H1 (cell line): ENCODE results near the gene NR1I2. TPM values are rescaled to one million over a fixed set of nuclear protein-coding genes. Genes with fewer than 3 reads are reported as not detected.

Experiments
- CTCF ChIA-PET: fragments of 300-600 bp; sonication (Branson Sonifier 250); formaldehyde crosslinking; loops from one replicate; lab custom pipeline; 2021; ENCODE audit not compliant: partially characterized antibody; lab: Charles Lee
- POLR2A ChIA-PET: fragments of 300-600 bp; sonication (Branson Sonifier 250); formaldehyde crosslinking; loops from one replicate; lab custom pipeline; 2021; ENCODE audit warnings: inconsistent platforms; ENCODE audit not compliant: partially characterized antibody; lab: Charles Lee
- DNase-seq, 2 experiments: peaks; one replicate each; pipeline versions ENCODE4 v3.0.0 to v3.0.0-alpha.2; 2010 to 2022; ENCODE audit warnings: low spot score in 2 of 2, low read depth in 1 of 2, mixed read lengths in 1 of 2
- FAIRE-seq: peaks from 2 replicates; lab custom pipeline; 2011; peaks lifted over from hg19 to GRCh38; lab: Jason Lieb, UNC
- H2AFZ ChIP-seq: 2 replicates; pipeline ENCODE4 v1.8.1; 2012; ENCODE audit warnings: low read length, inconsistent platforms
- H2AK5ac ChIP-seq: 2 replicates; pipeline ENCODE4 v1.6.1; 2013; ENCODE audit warnings: low read depth, low read length
- H2BK120ac ChIP-seq: replicated peaks from 2 replicates; pipeline ENCODE3; 2013; ENCODE audit warnings: low read depth, low read length, inconsistent platforms
- H2BK12ac ChIP-seq: 2 replicates; pipeline ENCODE4 v1.6.1; 2013; ENCODE audit warnings: low read depth, low read length
- H2BK15ac ChIP-seq: 2 replicates; pipeline ENCODE4 v1.6.1; 2013; ENCODE audit warnings: low read length
- H2BK20ac ChIP-seq: 2 replicates; pipeline ENCODE4 v1.6.1; 2013; ENCODE audit warnings: low read length
- H2BK5ac ChIP-seq: 2 replicates; pipeline ENCODE4 v1.6.1; 2013; ENCODE audit warnings: low read depth, low read length
- H3K14ac ChIP-seq: 2 replicates; pipeline ENCODE4 v1.6.1; 2013; ENCODE audit warnings: inconsistent platforms; ENCODE audit not compliant: insufficient read length
- H3K18ac ChIP-seq: 2 replicates; pipeline ENCODE4 v1.6.1; 2013; ENCODE audit warnings: low read length; ENCODE audit errors: extremely low read depth
- H3K23ac ChIP-seq: 2 replicates; pipeline ENCODE4 v1.6.1; 2013; ENCODE audit warnings: inconsistent platforms; ENCODE audit not compliant: insufficient read length
- H3K23me2 ChIP-seq: 2 replicates; pipeline ENCODE4 v1.6.1; 2013; ENCODE audit warnings: low read depth, low read length
- H3K27ac ChIP-seq: 2 replicates; pipeline ENCODE4 v1.6.1; 2011; ENCODE audit warnings: low read depth, low read length, inconsistent platforms
- H3K27me3 ChIP-seq, 4 experiments: replicated peaks in 1 of 4; 1 replicate in 1 of 4; 2 replicates in 3 of 4; pipeline versions ENCODE4 v1.6.1 to v1.8.1; 2011 to 2013; ENCODE audit warnings: low read length in 3 of 4, mild to moderate bottlenecking in 3 of 4, inconsistent platforms in 2 of 4, mixed read lengths in 2 of 4, moderate library complexity in 1 of 4; ENCODE audit not compliant: control insufficient read depth in 3 of 4, insufficient read depth in 3 of 4; ENCODE audit errors: extremely low read depth in 1 of 4
- H3K36me3 ChIP-seq, 4 experiments: 2 replicates each; pipeline versions ENCODE4 v1.6.1 to v1.8.1; 2011 to 2013; ENCODE audit warnings: mild to moderate bottlenecking in 4 of 4, low read length in 3 of 4, moderate library complexity in 2 of 4, control low read depth in 1 of 4, inconsistent platforms in 1 of 4; ENCODE audit not compliant: insufficient read depth in 4 of 4, control insufficient read depth in 2 of 4
- H3K4ac ChIP-seq: replicated peaks from 2 replicates; pipeline ENCODE3; 2013; ENCODE audit warnings: low read length, low read depth, mixed read lengths, inconsistent platforms; ENCODE audit not compliant: insufficient read length
- H3K4me1 ChIP-seq, 4 experiments: replicated peaks in 1 of 4; 1 replicate in 1 of 4; 2 replicates in 3 of 4; pipeline versions ENCODE4 v1.6.1 to v1.8.1; 2011 to 2013; ENCODE audit warnings: low read length in 3 of 4, inconsistent platforms in 2 of 4, mixed read lengths in 1 of 4; ENCODE audit not compliant: insufficient read depth in 4 of 4, control insufficient read depth in 3 of 4
- H3K4me2 ChIP-seq, 2 experiments: 2 replicates each; pipeline versions ENCODE4 v1.6.1 to v1.8.1; 2011 to 2013; ENCODE audit warnings: low read depth in 2 of 2, low read length in 2 of 2, control low read depth in 1 of 2, inconsistent platforms in 1 of 2, mild to moderate bottlenecking in 1 of 2; ENCODE audit not compliant: insufficient read depth in 1 of 2
- H3K4me3 ChIP-seq, 4 experiments: fragments of 200-600, 300-600 bp in 1 of 4; sonication (generic), shearing (Covaris generic), sonication (Bioruptor Twin) in 1 of 4; 2 replicates each; pipeline versions ENCODE4 v1.5.1 to v1.8.1; 2011 to 2016; ENCODE audit warnings: low read length in 4 of 4, low read depth in 3 of 4, control low read depth in 2 of 4, inconsistent platforms in 2 of 4, mild to moderate bottlenecking in 2 of 4, mixed read lengths in 1 of 4, moderate library complexity in 1 of 4; ENCODE audit not compliant: insufficient read depth in 2 of 4; ENCODE audit errors: extremely low read depth in 1 of 4
- H3K56ac ChIP-seq: replicated peaks from 2 replicates; pipeline ENCODE3; 2013; ENCODE audit warnings: low read depth, mild to moderate bottlenecking, mixed read lengths, low read length, inconsistent platforms; ENCODE audit not compliant: insufficient read length
- H3K79me1 ChIP-seq: 2 replicates; pipeline ENCODE4 v1.6.1; 2013; ENCODE audit warnings: low read depth, low read length, control low read depth
- H3K79me2 ChIP-seq, 2 experiments: 2 replicates each; pipeline versions ENCODE4 v1.6.1 to v1.8.1; 2012 to 2013; ENCODE audit warnings: low read length in 2 of 2, mild to moderate bottlenecking in 2 of 2, inconsistent platforms in 1 of 2; ENCODE audit not compliant: insufficient read depth in 2 of 2, control insufficient read depth in 1 of 2
- H3K9ac ChIP-seq, 4 experiments: replicated peaks in 1 of 4; 1 replicate in 1 of 4; 2 replicates in 3 of 4; pipeline versions ENCODE4 v1.6.1 to v1.8.1; 2011 to 2013; ENCODE audit warnings: low read depth in 3 of 4, low read length in 3 of 4, control low read depth in 2 of 4, mild to moderate bottlenecking in 2 of 4, moderate library complexity in 2 of 4, inconsistent platforms in 1 of 4; ENCODE audit errors: extremely low read depth in 1 of 4
- H3K9me3 ChIP-seq, 2 experiments: 2 replicates each; pipeline versions ENCODE4 v1.6.1 to v1.8.1; 2012 to 2013; ENCODE audit warnings: mild to moderate bottlenecking in 2 of 2, moderate library complexity in 2 of 2, control low read depth in 1 of 2, inconsistent platforms in 1 of 2, low read depth in 1 of 2, low read length in 1 of 2, mixed read lengths in 1 of 2; ENCODE audit not compliant: insufficient read depth in 2 of 2
- H4K20me1 ChIP-seq, 2 experiments: replicated peaks in 1 of 2; 2 replicates each; pipeline versions ENCODE3 to v1.8.1; 2011 to 2013; ENCODE audit warnings: inconsistent platforms in 2 of 2, low read length in 2 of 2, mild to moderate bottlenecking in 1 of 2; ENCODE audit not compliant: insufficient read depth in 2 of 2, control insufficient read depth in 1 of 2
- H4K5ac ChIP-seq: 2 replicates; pipeline ENCODE4 v1.6.1; 2013; ENCODE audit warnings: low read length, low read depth, mixed read lengths, inconsistent platforms; ENCODE audit not compliant: insufficient read length
- H4K8ac ChIP-seq: 2 replicates; pipeline ENCODE4 v1.8.0; 2013; ENCODE audit warnings: mild to moderate bottlenecking, moderate library complexity, low read length, inconsistent platforms; ENCODE audit not compliant: insufficient read depth; ENCODE audit errors: extremely low read depth
- H4K91ac ChIP-seq: replicated peaks from 2 replicates; pipeline ENCODE3; 2013; ENCODE audit warnings: low read length, mixed read lengths, inconsistent platforms; ENCODE audit not compliant: insufficient read length
- CBX8 ChIP-seq: fragments of 300-800, 300-1000 bp; sonication (generic); IDR thresholded peaks from 2 replicates; pipeline ENCODE4 v1.7.1; 2016; ENCODE audit warnings: low read depth, low read length, borderline replicate concordance
- CHD1 ChIP-seq: IDR thresholded peaks from 2 replicates; pipeline ENCODE4 v1.6.1; 2012; ENCODE audit warnings: low read depth, low read length, improper control_type of control experiment
- EP300 ChIP-seq, 2 experiments: IDR thresholded peaks; 1 replicate in 1 of 2; 2 replicates in 1 of 2; pipeline ENCODE4 v1.6.1; 2011 to 2012; ENCODE audit warnings: low read depth in 2 of 2, low read length in 2 of 2, mild to moderate bottlenecking in 2 of 2, borderline replicate concordance in 1 of 2, inconsistent platforms in 1 of 2, moderate library complexity in 1 of 2
- POLR2AphosphoS5 ChIP-seq: IDR thresholded peaks from 2 replicates; pipeline ENCODE4 v1.6.1; 2011; ENCODE audit warnings: low read depth, low read length
- RAD21 ChIP-seq, 2 experiments: IDR thresholded peaks in 1 of 2; conservative IDR thresholded peaks in 1 of 2; 2 replicates each; pipeline ENCODE4 v1.6.1; 2011; ENCODE audit warnings: low read depth in 2 of 2, low read length in 2 of 2, improper control_type of control experiment in 1 of 2, inconsistent platforms in 1 of 2, mild to moderate bottlenecking in 1 of 2, moderate library complexity in 1 of 2
- RFX5 ChIP-seq: IDR thresholded peaks from 2 replicates; pipeline ENCODE4 v1.6.1; 2011; ENCODE audit warnings: low read depth, low read length, improper control_type of control experiment, borderline replicate concordance
- RNF2 ChIP-seq: fragments of 200-900, 300-1000 bp; sonication (generic); IDR thresholded peaks from 2 replicates; pipeline ENCODE4 v1.7.1; 2016; ENCODE audit warnings: borderline replicate concordance, low read depth, mild to moderate bottlenecking, antibody characterized with exemption, low read length; ENCODE audit not compliant: poor library complexity, severe bottlenecking; ENCODE audit errors: missing control alignments
- TBP ChIP-seq: IDR thresholded peaks from 2 replicates; pipeline ENCODE4 v1.6.1; 2011; ENCODE audit warnings: low read depth, low read length, improper control_type of control experiment
- ZNF274 ChIP-seq: IDR thresholded peaks from 2 replicates; pipeline ENCODE4 v1.7.0; 2012; ENCODE audit warnings: low read length, borderline replicate concordance; ENCODE audit errors: extremely low read depth
- WGBS, 2 experiments: shearing (Covaris generic) in 1 of 2; methylation state at CpG; one replicate each; pipeline versions ENCODE4 v1.1.6 to v1.1.7; 2013 to 2015; ENCODE audit warnings: low lambda C conversion rate in 2 of 2, mixed read lengths in 2 of 2, inconsistent platforms in 1 of 2, low coverage in 1 of 2, missing lambda C conversion rate in 1 of 2; ENCODE audit not compliant: insufficient replicate concordance in 2 of 2, insufficient coverage in 1 of 2, insufficient read length in 1 of 2; ENCODE audit errors: extremely low coverage in 1 of 2, missing lambda C conversion rate in 1 of 2; 5-methylcytosine and 5-hydroxymethylcytosine counted together
- polyA plus RNA-seq, 7 experiments: library from polyadenylated mRNA; depleted of rRNA in 3 of 7; stranded (reverse) in 5 of 7; unstranded in 2 of 7; fragments of >200 nt in 5 of 7; fragments of 200-250 nt in 2 of 7; gene quantifications; 1 replicate in 5 of 7; 2 replicates in 1 of 7; 4 replicates in 1 of 7; pipeline versions ENCODE4 v1.2.1 to v1.2.3, GENCODE V29; 2011 to 2013; ENCODE audit warnings: missing spikeins in 2 of 7, mixed read lengths in 2 of 7
- total RNA-seq: library from RNA; stranded (reverse); fragmentation: NEBNext Ultra II Directional; extraction: Animal tissue kit (Norgen Biotek cat#: 25700); gene quantifications from 2 replicates; pipeline ENCODE4 v1.2.1, GENCODE V29; 2021
- TF ChIP-seq, protein P1 (sequence below), 3 experiments: IDR thresholded peaks; 1 replicate in 2 of 3; 2 replicates in 1 of 3; pipeline versions ENCODE4 v1.5.1 to v1.6.1; 2011; ENCODE audit warnings: low read length in 3 of 3, mild to moderate bottlenecking in 3 of 3, inconsistent platforms in 2 of 3, low read depth in 1 of 3, moderate library complexity in 1 of 3; ENCODE audit not compliant: insufficient read depth in 1 of 3; ENCODE audit errors: control extremely low read depth in 1 of 3

NR1I2 gene
- total and polyA plus RNA-seq, 2 of the 8 experiments (the other 6 are each of a cell fraction or from before 2014, with no cell fraction given): 0.28 to 1.8 TPM

GRCh38 chr3:119745942-119746341, 36.0 kb upstream of the NR1I2 start:
- H3K4me3 ChIP-seq: no peak overlapping the region
- no peak overlapping the region for H3K23ac ChIP-seq
- H2BK12ac ChIP-seq: no peak overlapping the region
- no peaks in the 10 kb centered on the region for H3K27me3 ChIP-seq
- 95% methylated on average over 1 of the region's 1 CpG; no CpG with 5 or more reads in 1 of the 2 experiments for WGBS, 2 experiments
- H3K18ac ChIP-seq: no peak overlapping the region
- no peaks in the 10 kb centered on the region for H4K20me1 ChIP-seq
- FAIRE-seq: no peak
- no peaks in the 10 kb centered on the region for H3K4me1 ChIP-seq
- no peak overlapping the region for H2BK20ac ChIP-seq
- no peaks in the 10 kb centered on the region for H3K23me2 ChIP-seq
- no peaks in the 10 kb centered on the region for H3K36me3 ChIP-seq
- H4K5ac ChIP-seq: no peak overlapping the region
- H2BK15ac ChIP-seq: no peak overlapping the region
- no peak overlapping the region for H3K14ac ChIP-seq
- no peaks in the 10 kb centered on the region for H3K79me2 ChIP-seq
- no peak overlapping the region for H3K4ac ChIP-seq
- H2BK5ac ChIP-seq: no peak overlapping the region
- no peak overlapping the region for H4K8ac ChIP-seq
- POLR2A ChIA-PET: interaction anchor here (1.5 kb wide), 1 partner anchor 8 kb away, joined by 3 read pairs; no protein-coding TSS in a partner anchor
- no peak overlapping the region for H3K56ac ChIP-seq
- no peak overlapping the region for H3K27ac ChIP-seq
- no peak for DNase-seq
- H2BK120ac ChIP-seq: no peak overlapping the region
- CTCF ChIA-PET: interaction anchor here (0.9 to 1.2 kb wide), 3 partner anchors 21 to 145 kb away, joined by 3 read pairs; no protein-coding TSS in a partner anchor
- no peak overlapping the region for H3K9ac ChIP-seq
- no peaks in the 10 kb centered on the region for H3K9me3 ChIP-seq
- H2AK5ac ChIP-seq: no peak overlapping the region
- H3K4me2 ChIP-seq: no peak overlapping the region
- no peak overlapping the region for H4K91ac ChIP-seq
- H2AFZ ChIP-seq: no peak overlapping the region
- H3K79me1 ChIP-seq: no peaks in the 10 kb centered on the region
- TF ChIP-seq POLR2AphosphoS5: no peak
- TF ChIP-seq, protein P1, sequence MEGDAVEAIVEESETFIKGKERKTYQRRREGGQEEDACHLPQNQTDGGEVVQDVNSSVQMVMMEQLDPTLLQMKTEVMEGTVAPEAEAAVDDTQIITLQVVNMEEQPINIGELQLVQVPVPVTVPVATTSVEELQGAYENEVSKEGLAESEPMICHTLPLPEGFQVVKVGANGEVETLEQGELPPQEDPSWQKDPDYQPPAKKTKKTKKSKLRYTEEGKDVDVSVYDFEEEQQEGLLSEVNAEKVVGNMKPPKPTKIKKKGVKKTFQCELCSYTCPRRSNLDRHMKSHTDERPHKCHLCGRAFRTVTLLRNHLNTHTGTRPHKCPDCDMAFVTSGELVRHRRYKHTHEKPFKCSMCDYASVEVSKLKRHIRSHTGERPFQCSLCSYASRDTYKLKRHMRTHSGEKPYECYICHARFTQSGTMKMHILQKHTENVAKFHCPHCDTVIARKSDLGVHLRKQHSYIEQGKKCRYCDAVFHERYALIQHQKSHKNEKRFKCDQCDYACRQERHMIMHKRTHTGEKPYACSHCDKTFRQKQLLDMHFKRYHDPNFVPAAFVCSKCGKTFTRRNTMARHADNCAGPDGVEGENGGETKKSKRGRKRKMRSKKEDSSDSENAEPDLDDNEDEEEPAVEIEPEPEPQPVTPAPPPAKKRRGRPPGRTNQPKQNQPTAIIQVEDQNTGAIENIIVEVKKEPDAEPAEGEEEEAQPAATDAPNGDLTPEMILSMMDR (IDR thresholded peaks at IDR 0.05; ENCODE audit: control extremely low read depth in 1 of 3, insufficient read depth in 1 of 3, low read depth in 1 of 3, low read length in 3 of 3): no peak
- no peak for TF ChIP-seq ZNF274
- no peak for TF ChIP-seq EP300 (IDR thresholded peaks at IDR 0.05; ENCODE audit: borderline replicate concordance in 1 of 2, low read depth in 2 of 2, low read length in 2 of 2)
- TF ChIP-seq TBP: no peak
- no peak for TF ChIP-seq RAD21 (IDR thresholded peaks at IDR 0.05 in 1 of 2, conservative IDR thresholded peaks at IDR 0.05 in 1 of 2; ENCODE audit: low read depth in 2 of 2, low read length in 2 of 2)
- no peak for TF ChIP-seq CHD1
- no peak for TF ChIP-seq RNF2
- no peak for TF ChIP-seq CBX8
- TF ChIP-seq RFX5: no peak
